ENCODE results near the gene AKAP7. TPM values are rescaled to one million over a fixed set of nuclear protein-coding genes. Genes with fewer than 3 reads are reported as not detected.

Gene AKAP7
- total and polyA plus RNA-seq, 2 donors (not counting 3 experiments of a cell fraction or from before 2014, with no cell fraction given): 0.76 to 3.3 TPM

- intact Hi-C loops (cut with micrococcal nuclease) (no loop called here), dilution Hi-C loops (cut with MboI; ENCODE audit: extremely low pct_ligation_motif_present, low sequenced_read_pairs) (no loop called here)
- no peak overlapping the region for H3K27ac ChIP-seq (ENCODE audit: insufficient read depth, low read depth, low read length)
- H3K79me2 ChIP-seq (ENCODE audit: control insufficient read depth, insufficient read depth, low read length): no peaks in the 10 kb centered on the region
- DNase-seq (ENCODE audit: low read depth, low spot score): no peak
- no peak overlapping the region for H3K9ac ChIP-seq (replicated peaks; ENCODE audit: extremely low read depth, insufficient read depth, low read length)
- H3K4me1 ChIP-seq (ENCODE audit: control insufficient read depth, extremely low read depth, insufficient read depth, low read length): no peaks in the 10 kb centered on the region
- H3K4me3 ChIP-seq (replicated peaks in 1 of 3; ENCODE audit: insufficient read depth in 1 of 3, low read depth in 1 of 3, low read length in 3 of 3): no peak overlapping the region
- POLR2A ChIA-PET: no interaction called here
- no peaks in the 10 kb centered on the region for H3K9me3 ChIP-seq (replicated peaks; ENCODE audit: control insufficient read depth, insufficient read depth, low read length)
- no peaks in the 10 kb centered on the region for H3K9me1 ChIP-seq (replicated peaks; ENCODE audit: control insufficient read depth, extremely low read depth, insufficient read depth, low read length)
- no peak for TF ChIP-seq GATA2 (IDR thresholded peaks at IDR 0.05; ENCODE audit: insufficient read depth, insufficient read length, low read depth, low read length)
- TF ChIP-seq FOS (IDR thresholded peaks at IDR 0.05; ENCODE audit: borderline replicate concordance, insufficient read depth, low read length): no peak
- no peak for TF ChIP-seq MYC (IDR thresholded peaks at IDR 0.05; ENCODE audit: low read depth, low read length)
- no peak for FAIRE-seq
- no TSS peak for BruUV-seq (replicated peaks)
- H4K20me1 ChIP-seq (replicated peaks; ENCODE audit: control insufficient read depth, extremely low read depth, insufficient read depth, low read length): no peaks in the 10 kb centered on the region
- H3K36me3 ChIP-seq (ENCODE audit: control insufficient read depth in 2 of 2, extremely low read depth in 1 of 2, insufficient read depth in 2 of 2, low read length in 2 of 2): no peaks in the 10 kb centered on the region
- no peaks in the 10 kb centered on the region for H3K27me3 ChIP-seq (ENCODE audit: control insufficient read depth in 2 of 2, insufficient read depth in 2 of 2, low read length in 2 of 2)
- CTCF ChIA-PET: interaction anchor here (0.9 kb wide), 1 partner anchor 86 kb away, joined by 3 read pairs; no protein-coding TSS in a partner anchor
- H3K4me2 ChIP-seq (ENCODE audit: insufficient read depth, low read length): no peak overlapping the region
- no peak overlapping the region for H2AFZ ChIP-seq (ENCODE audit: low read depth, low read length)
Measured at GRCh38 chr6:131262060-131262459, 126.8 kb downstream of the AKAP7 start.

DNA sequence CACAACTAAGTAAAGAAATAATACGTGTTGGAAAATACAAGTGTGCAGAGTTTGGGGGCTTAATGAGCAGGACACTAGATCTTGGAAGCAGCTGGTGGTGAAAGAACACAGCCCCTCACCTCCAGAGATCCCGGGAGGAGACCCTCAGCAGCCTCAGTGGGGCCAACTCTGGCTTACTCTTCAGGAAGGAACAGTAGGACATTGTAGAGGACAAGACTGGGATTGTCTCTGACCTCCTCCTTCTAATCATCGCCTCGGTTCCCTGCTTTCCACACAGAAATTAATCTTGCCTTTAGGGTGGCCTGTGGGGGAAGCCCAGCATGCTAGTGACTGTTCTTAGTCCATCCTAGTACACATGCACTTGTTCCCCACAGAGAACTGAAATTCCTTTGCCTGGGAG is 130.7 kb downstream of the AKAP7 start:
- Histone ChIP-seq H3K36me3 (ENCODE audit: control insufficient read depth in 2 of 2, extremely low read depth in 1 of 2, insufficient read depth in 2 of 2, low read length in 2 of 2) (no peaks in the 10 kb centered on the region), H3K4me1 (ENCODE audit: control insufficient read depth, extremely low read depth, insufficient read depth, low read length) (no peaks in the 10 kb centered on the region), H3K79me2 (ENCODE audit: control insufficient read depth, insufficient read depth, low read length) (no peaks in the 10 kb centered on the region), H4K20me1 (replicated peaks; ENCODE audit: control insufficient read depth, extremely low read depth, insufficient read depth, low read length) (no peaks in the 10 kb centered on the region), H3K9me3 (replicated peaks; ENCODE audit: control insufficient read depth, insufficient read depth, low read length) (no peaks in the 10 kb centered on the region), H2AFZ (ENCODE audit: low read depth, low read length) (no peak overlapping the region), H3K4me2 (ENCODE audit: insufficient read depth, low read length) (no peak overlapping the region), H3K27me3 (ENCODE audit: control insufficient read depth in 2 of 2, insufficient read depth in 2 of 2, low read length in 2 of 2) (no peaks in the 10 kb centered on the region), H3K9me1 (replicated peaks; ENCODE audit: control insufficient read depth, extremely low read depth, insufficient read depth, low read length) (no peaks in the 10 kb centered on the region), H3K9ac (replicated peaks; ENCODE audit: extremely low read depth, insufficient read depth, low read length) (no peak overlapping the region), H3K4me3 (replicated peaks in 1 of 3; ENCODE audit: insufficient read depth in 1 of 3, low read depth in 1 of 3, low read length in 3 of 3) (no peak overlapping the region), H3K27ac (ENCODE audit: insufficient read depth, low read depth, low read length) (no peak overlapping the region)
- no peak for TF ChIP-seq JUN (IDR thresholded peaks at IDR 0.05; ENCODE audit: borderline replicate concordance, insufficient read depth, insufficient read length, low read depth)
- no peak for TF ChIP-seq MYC (IDR thresholded peaks at IDR 0.05; ENCODE audit: low read depth, low read length)
- TF ChIP-seq, protein P1, sequence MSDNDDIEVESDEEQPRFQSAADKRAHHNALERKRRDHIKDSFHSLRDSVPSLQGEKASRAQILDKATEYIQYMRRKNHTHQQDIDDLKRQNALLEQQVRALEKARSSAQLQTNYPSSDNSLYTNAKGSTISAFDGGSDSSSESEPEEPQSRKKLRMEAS (IDR thresholded peaks at IDR 0.05; ENCODE audit: insufficient read depth, insufficient read length): no peak
- TF ChIP-seq GATA2 (IDR thresholded peaks at IDR 0.05; ENCODE audit: insufficient read depth, insufficient read length, low read depth, low read length): no peak
- no peak for TF ChIP-seq FOS (IDR thresholded peaks at IDR 0.05; ENCODE audit: borderline replicate concordance, insufficient read depth, low read length)
- TF ChIP-seq POLR2A (IDR thresholded peaks at IDR 0.05; ENCODE audit: low read depth, low read length): no peak
- no peak for TF ChIP-seq CTCF (IDR thresholded peaks at IDR 0.05; ENCODE audit: extremely low read depth in 1 of 2, insufficient read depth in 1 of 2, low read depth in 1 of 2, low read length in 2 of 2)
- TF ChIP-seq EZH2 (IDR thresholded peaks at IDR 0.05; ENCODE audit: borderline replicate concordance, low read depth, low read length, severe bottlenecking): no peak
- no peak for TF ChIP-seq POLR2AphosphoS5 (IDR thresholded peaks at IDR 0.05; ENCODE audit: insufficient read depth, low read depth, low read length)
- dilution Hi-C loops (cut with MboI; ENCODE audit: extremely low pct_ligation_motif_present, low sequenced_read_pairs) (no loop called here), intact Hi-C loops (cut with micrococcal nuclease) (no loop called here)
- FAIRE-seq (no peak), DNase-seq (ENCODE audit: low read depth, low spot score) (no peak)
- ChIA-PET CTCF (no interaction called here), POLR2A (no interaction called here)
- BruUV-seq (replicated peaks): no TSS peak
